GM18951 (cell line): ENCODE measurements around the gene RNF207.

ENCODE experiments used
- POLR2A ChIP-seq: IDR thresholded peaks from 4 replicates; pipeline ENCODE4 v1.6.1; 2011; ENCODE audit warnings: mild to moderate bottlenecking; ENCODE audit not compliant: insufficient read length, insufficient read depth; ENCODE audit errors: extremely low read depth
- in situ Hi-C: fragments of 300-500 bp; cut with MboI; formaldehyde crosslinking; loops from one replicate; pipeline ENCODE4 v1.12.0; 2022; ENCODE audit warnings: low sequenced_read_pairs, mixed read lengths, inconsistent platforms; ENCODE audit not compliant: unreplicated experiment

The RNF207 gene

GRCh38 chr1:6166655-6167390, 39.1 kb upstream of the RNF207 start:
- in situ Hi-C loops, result no loop called here
- TF ChIP-seq POLR2A, result no peak

GRCh38 chr1:6167391-6168303, 38.3 kb upstream of the RNF207 start:
- in situ Hi-C loops, result no loop called here
- TF ChIP-seq POLR2A, result no peak

- in situ Hi-C loops, result no loop called here
- no peak for TF ChIP-seq POLR2A
Measured at GRCh38 chr1:6168947-6169586, 36.9 kb upstream of the RNF207 start.

- in situ Hi-C loops, result no loop called here
- TF ChIP-seq POLR2A, result no peak
Measured at GRCh38 chr1:6170116-6170741, 35.7 kb upstream of the RNF207 start.

- no peak for TF ChIP-seq POLR2A
- in situ Hi-C loops, result no loop called here
Measured at GRCh38 chr1:6170742-6171201, 35.1 kb upstream of the RNF207 start.

- no peak for TF ChIP-seq POLR2A
- in situ Hi-C loops, result no loop called here
Measured at GRCh38 chr1:6171548-6172124, 34.3 kb upstream of the RNF207 start.

- in situ Hi-C loops, result no loop called here
- no peak for TF ChIP-seq POLR2A
Measured at GRCh38 chr1:6172549-6172948, 33.4 kb upstream of the RNF207 start.

GRCh38 chr1:6174621-6175410, 31.1 kb upstream of the RNF207 start:
- TF ChIP-seq POLR2A, result no peak
- in situ Hi-C loops, result no loop called here

- TF ChIP-seq POLR2A, result no peak
- in situ Hi-C loops, result no loop called here
Measured at GRCh38 chr1:6175411-6175828, 30.5 kb upstream of the RNF207 start.

GRCh38 chr1:6176779-6177178, 29.1 kb upstream of the RNF207 start:
- in situ Hi-C loops, result no loop called here
- TF ChIP-seq POLR2A, result no peak

GRCh38 chr1:6177681-6178380, 28.1 kb upstream of the RNF207 start:
- in situ Hi-C loops, result no loop called here
- no peak for TF ChIP-seq POLR2A
